GM23248 (cell line): ENCODE results near the gene ILK. TPM values are rescaled to one million over a fixed set of nuclear protein-coding genes. Genes with fewer than 3 reads are reported as not detected.
A peak's percentile ranks its signal among the peaks of the same experiment; 100 is the strongest.

Experiments used
- DNase-seq: peaks from one replicate; pipeline ENCODE4 v3.0.0-alpha.2; 2015
- H2AFZ ChIP-seq: fragments of 200-600 bp; sonication (generic); 2 replicates; pipeline ENCODE4 v1.6.1; 2016; ENCODE audit warnings: antibody characterized with exemption
- H3F3A ChIP-seq: fragments of 200-600 bp; sonication (generic); 2 replicates; pipeline ENCODE4 v1.6.1; 2016; ENCODE audit warnings: mild to moderate bottlenecking, antibody characterized with exemption, mixed run types; ENCODE audit not compliant: insufficient read depth
- H3K27ac ChIP-seq: fragments of 200-600 bp; sonication (generic); 2 replicates; pipeline ENCODE4 v1.5.1; 2016; ENCODE audit warnings: mild to moderate bottlenecking
- H3K27me3 ChIP-seq: fragments of 200-600 bp; sonication (generic); replicated peaks from 2 replicates; pipeline ENCODE4 v1.6.1; 2016; ENCODE audit warnings: mild to moderate bottlenecking; ENCODE audit not compliant: insufficient read depth
- H3K36me3 ChIP-seq: fragments of 200-600 bp; sonication (generic); 2 replicates; pipeline ENCODE4 v1.6.1; 2016; ENCODE audit warnings: low read depth, mild to moderate bottlenecking
- H3K4me1 ChIP-seq: fragments of 200-600 bp; sonication (generic); 2 replicates; pipeline ENCODE4 v1.6.1; 2016; ENCODE audit warnings: mild to moderate bottlenecking; ENCODE audit not compliant: insufficient read depth
- H3K4me2 ChIP-seq: fragments of 200-600 bp; sonication (generic); one replicate; pipeline ENCODE4 v1.6.1; 2016; ENCODE audit warnings: mild to moderate bottlenecking; ENCODE audit not compliant: unreplicated experiment
- H3K4me3 ChIP-seq: fragments of 200-600 bp; sonication (generic); 2 replicates; pipeline ENCODE4 v1.5.1; 2016; ENCODE audit warnings: mild to moderate bottlenecking
- H3K79me2 ChIP-seq: fragments of 200-600 bp; sonication (generic); 2 replicates; pipeline ENCODE4 v1.6.1; 2016; ENCODE audit warnings: mild to moderate bottlenecking; ENCODE audit not compliant: insufficient read depth
- H3K9ac ChIP-seq: fragments of 200-600 bp; sonication (generic); 2 replicates; pipeline ENCODE4 v1.6.1; 2016; ENCODE audit warnings: mild to moderate bottlenecking
- H3K9me2 ChIP-seq: fragments of 200-600 bp; sonication (generic); 2 replicates; pipeline ENCODE4 v1.6.1; 2016; ENCODE audit warnings: mixed run types, mild to moderate bottlenecking, moderate library complexity; ENCODE audit not compliant: insufficient read depth
- H3K9me3 ChIP-seq: fragments of 200-600 bp; sonication (generic); one replicate; pipeline ENCODE4 v1.6.1; 2017; ENCODE audit warnings: low read depth
- H4K20me1 ChIP-seq: fragments of 200-600 bp; sonication (generic); 2 replicates; pipeline ENCODE4 v1.6.0; 2016; ENCODE audit not compliant: insufficient read depth
- EZH2 ChIP-seq: fragments of 200-600 bp; sonication (generic); IDR thresholded peaks from 2 replicates; pipeline ENCODE4 v1.6.1; 2018; ENCODE audit warnings: antibody characterized with exemption, mild to moderate bottlenecking; ENCODE audit not compliant: insufficient read depth, poor library complexity, severe bottlenecking
- EZH2phosphoT487 ChIP-seq: fragments of 200-600 bp; sonication (generic); IDR thresholded peaks from 2 replicates; pipeline ENCODE4 v1.6.1; 2018; ENCODE audit warnings: antibody characterized with exemption, moderate library complexity, mild to moderate bottlenecking, low read depth; ENCODE audit not compliant: insufficient read depth
- WGBS, 2 experiments: methylation state at CpG; one replicate each; pipeline ENCODE4 v1.1.6; 2015 to 2017; ENCODE audit warnings: low lambda C conversion rate in 2 of 2, low coverage in 1 of 2; ENCODE audit errors: missing lambda C conversion rate in 2 of 2; 5-methylcytosine and 5-hydroxymethylcytosine counted together
- in situ Hi-C: fragments of 300-500 bp; cut with MboI; formaldehyde crosslinking; loops from 2 replicates; pipeline ENCODE4 v1.15.0; 2020
- polyA plus RNA-seq: library from polyadenylated mRNA; unstranded; fragments of >200 nt; fragmentation: Nextera tagmentation; extraction: Ambion mirVana; gene quantifications from 2 replicates; pipeline ENCODE4 v1.2.1, GENCODE V29; 2016
- total RNA-seq: library from RNA; depleted of rRNA; stranded (reverse); fragments of >200 nt; shearing (Covaris generic); gene quantifications from 2 replicates; pipeline ENCODE4 v1.2.3, GENCODE V29; 2014

The ILK gene
- total and polyA plus RNA-seq, 2 experiments from 2014 or later, result 242 to 256 TPM

- 0 to 3% methylated on average over 16 of the region's 16 CpGs for WGBS, 2 experiments
- peak within 1 kb of the TSS; percentile 87 for H3K9ac ChIP-seq
- H3K27me3 ChIP-seq, result no peaks in the 10 kb centered on the region
- H3K9me3 ChIP-seq, result no peaks in the 10 kb centered on the region
- H3K4me1 ChIP-seq, result peaks cover 18% of the 10 kb centered on the region
- DNase-seq, result peak; percentile 96
- peaks cover 14% of the 10 kb centered on the region for H3F3A ChIP-seq
- H2AFZ ChIP-seq, result peak within 1 kb of the TSS; percentile 90
- H3K36me3 ChIP-seq, result no peaks in the 10 kb centered on the region
- no peaks in the 10 kb centered on the region for H3K9me2 ChIP-seq
- peak within 1 kb of the TSS; percentile 84 for H3K4me3 ChIP-seq
- H3K27ac ChIP-seq, result peak within 1 kb of the TSS; percentile 73
- peaks cover 15% of the 10 kb centered on the region; the same call in 1 of the 2 replicates for H3K79me2 ChIP-seq
- in situ Hi-C loops, result no loop called here
- H4K20me1 ChIP-seq, result no peaks in the 10 kb centered on the region
- TF ChIP-seq EZH2 (no peak), EZH2phosphoT487 (no peak)
- H3K4me2 ChIP-seq, result peak within 1 kb of the TSS; percentile 97
These were observed 15.6 kb downstream of the ILK start, which contains the start of gene TPP1 for GRCh38 chr11:6619004-6619745. TSS of gene TPP1 (minus strand) at chr11:6619422. CDS start at chr11:6619400, 22 bp downstream.

GRCh38 chr11:6620636-6621035 lies 17.1 kb downstream of the ILK start:
- H3K9ac ChIP-seq, result no peak overlapping the region

GRCh38 chr11:6621711-6622211 lies 18.2 kb downstream of the ILK start:
- no peaks in the 10 kb centered on the region for H3K9me2 ChIP-seq
- in situ Hi-C loops, result no loop called here
- H3K4me1 ChIP-seq, result peaks cover 18% of the 10 kb centered on the region
- no peaks in the 10 kb centered on the region for H3K9me3 ChIP-seq
- no peak overlapping the region for H3K4me2 ChIP-seq
- TF ChIP-seq EZH2 (no peak), EZH2phosphoT487 (no peak)
- no peak overlapping the region for H3K9ac ChIP-seq
- no peaks in the 10 kb centered on the region for H4K20me1 ChIP-seq
- H3K27me3 ChIP-seq, result no peaks in the 10 kb centered on the region
- H3K79me2 ChIP-seq, result peaks cover 12% of the 10 kb centered on the region; the same call in 1 of the 2 replicates
- DNase-seq, result no peak
- no peaks in the 10 kb centered on the region for H3K36me3 ChIP-seq
- no peak overlapping the region for H3K4me3 ChIP-seq
- H3K27ac ChIP-seq, result no peak overlapping the region
- peaks cover 14% of the 10 kb centered on the region for H3F3A ChIP-seq
- 84 to 94% methylated on average over 12 to 16 of the region's 16 CpGs for WGBS, 2 experiments
- H2AFZ ChIP-seq, result no peak overlapping the region

More at GRCh38 chr11:6620636-6621035, 17.1 kb downstream of the ILK start:
- Histone ChIP-seq H3K4me3 (no peak overlapping the region), H3K36me3 (no peaks in the 10 kb centered on the region), H3K4me1 (peaks cover 18% of the 10 kb centered on the region), H3K27ac (no peak overlapping the region), H3K79me2 (peaks cover 15% of the 10 kb centered on the region; the same call in 1 of the 2 replicates), H2AFZ (no peak overlapping the region), H3F3A (peaks cover 14% of the 10 kb centered on the region), H3K9me3 (no peaks in the 10 kb centered on the region), H4K20me1 (no peaks in the 10 kb centered on the region), H3K4me2 (no peak overlapping the region), H3K27me3 (no peaks in the 10 kb centered on the region), H3K9me2 (no peaks in the 10 kb centered on the region)
- 91 to 100% methylated on average over 1 of the region's 1 CpG for WGBS, 2 experiments
- in situ Hi-C loops, result no loop called here
- no peak for DNase-seq
- TF ChIP-seq EZH2, result no peak
- TF ChIP-seq EZH2phosphoT487, result no peak

- Histone ChIP-seq H3K27ac (no peak overlapping the region), H3K27me3 (no peaks in the 10 kb centered on the region), H3K36me3 (no peaks in the 10 kb centered on the region), H4K20me1 (no peaks in the 10 kb centered on the region), H3K4me1 (peaks cover 13% of the 10 kb centered on the region), H2AFZ (no peak overlapping the region), H3F3A (peaks cover 13% of the 10 kb centered on the region), H3K79me2 (peaks cover 5% of the 10 kb centered on the region; the same call in 1 of the 2 replicates), H3K9ac (no peak overlapping the region), H3K9me2 (no peaks in the 10 kb centered on the region), H3K4me3 (no peak overlapping the region), H3K9me3 (no peaks in the 10 kb centered on the region), H3K4me2 (no peak overlapping the region)
- in situ Hi-C loops, result no loop called here
- DNase-seq, result no peak
- WGBS, 2 experiments, result 88 to 89% methylated on average over 21 to 24 of the region's 24 CpGs
- TF ChIP-seq EZH2phosphoT487 (no peak), EZH2 (no peak)
These were observed 18.9 kb downstream of the ILK start for GRCh38 chr11:6622261-6623171.
